GM23338 (cell line): ENCODE data around the gene CD163.

Experiments
- CREB1 ChIP-seq: fragments of 250-450 bp; sonication (Bioruptor Pico); IDR thresholded peaks from 2 replicates; pipeline ENCODE4 v1.5.0; 2020; ENCODE audit warnings: low read depth, mild to moderate bottlenecking, moderate library complexity
- CTCF ChIP-seq, 2 experiments: fragments of 200-600 bp in 1 of 2; sonication (generic) in 1 of 2; conservative IDR thresholded peaks; 2 replicates each; pipeline versions ENCODE4 v1.5.1 to v1.6.1; 2016 to 2017; ENCODE audit warnings: antibody characterized with exemption in 2 of 2, low read depth in 2 of 2, mild to moderate bottlenecking in 2 of 2, moderate library complexity in 1 of 2
- ETS1 ChIP-seq: IDR thresholded peaks from 2 replicates; pipeline ENCODE4 v1.6.1; 2016; ENCODE audit warnings: antibody characterized with exemption
- EZH2 ChIP-seq: fragments of 200-600 bp; sonication (generic); IDR thresholded peaks from one replicate; pipeline ENCODE4 v1.8.0; 2017; ENCODE audit warnings: antibody characterized with exemption, mild to moderate bottlenecking, low read depth; ENCODE audit not compliant: unreplicated experiment
- EZH2phosphoT487 ChIP-seq: fragments of 200-600 bp; sonication (generic); IDR thresholded peaks from one replicate; pipeline ENCODE4 v1.8.1; 2018; ENCODE audit warnings: antibody characterized with exemption; ENCODE audit not compliant: unreplicated experiment
- JUNB ChIP-seq: IDR thresholded peaks from one replicate; pipeline ENCODE4 v1.6.1; 2016; ENCODE audit warnings: antibody characterized with exemption; ENCODE audit not compliant: unreplicated experiment
- POLR2AphosphoS5 ChIP-seq: IDR thresholded peaks from 2 replicates; pipeline ENCODE4 v1.6.1; 2016; ENCODE audit warnings: antibody characterized with exemption, low read depth
- REST ChIP-seq: IDR thresholded peaks from one replicate; pipeline ENCODE4 v1.6.1; 2018; ENCODE audit warnings: antibody characterized with exemption; ENCODE audit not compliant: unreplicated experiment
- STAT1 ChIP-seq: IDR thresholded peaks from one replicate; pipeline ENCODE4 v1.6.1; 2016; ENCODE audit warnings: antibody characterized with exemption; ENCODE audit not compliant: unreplicated experiment
- ZNF114 ChIP-seq: fragments of 250-450 bp; sonication (Bioruptor Pico); IDR thresholded peaks from 2 replicates; pipeline ENCODE4 v1.5.0; 2020; ENCODE audit warnings: mild to moderate bottlenecking, moderate library complexity
- ZNF331 ChIP-seq: fragments of 250-450 bp; sonication (Bioruptor Pico); IDR thresholded peaks from 2 replicates; pipeline ENCODE4 v1.5.0; 2020; ENCODE audit warnings: low read depth, mild to moderate bottlenecking, moderate library complexity
- ZNF462 ChIP-seq: fragments of 250-450 bp; sonication (Bioruptor Pico); IDR thresholded peaks from 2 replicates; pipeline ENCODE4 v1.5.0; 2020; ENCODE audit warnings: mild to moderate bottlenecking, moderate library complexity

GRCh38 chr12:7486512-7486911 is 17.1 kb downstream of the CD163 start:
- TF ChIP-seq CTCF (conservative IDR thresholded peaks at IDR 0.05; ENCODE audit: low read depth in 2 of 2) (no peak), POLR2AphosphoS5 (no peak), EZH2 (no peak), EZH2phosphoT487 (no peak), STAT1 (no peak), REST (no peak), ZNF462 (no peak), CREB1 (CRISPR knock-in tag) (no peak), JUNB (no peak), ZNF114 (CRISPR knock-in tag) (no peak), ETS1 (no peak), ZNF331 (CRISPR knock-in tag) (no peak)
